GM18511 (cell line): ENCODE results near the gene RORB.

ENCODE experiments used
- ATAC-seq: cut with Tn5 transposase; IDR thresholded peaks from one replicate; pipeline ENCODE4 v1.9.1; 2021; ENCODE audit warnings: mild to moderate bottlenecking, moderate library complexity; ENCODE audit not compliant: unreplicated experiment

The RORB gene

GRCh38 chr9:74697535-74697934 is 200.4 kb downstream of the RORB start:
- no peak for ATAC-seq

GRCh38 chr9:74711341-74711740 is 214.2 kb downstream of the RORB start:
- ATAC-seq: no peak

GRCh38 chr9:74718709-74719108 is 221.6 kb downstream of the RORB start:
- ATAC-seq: no peak

- ATAC-seq: no peak
Measured at GRCh38 chr9:74719306-74719705, 222.2 kb downstream of the RORB start.

GRCh38 chr9:74721696-74722660 is 224.8 kb downstream of the RORB start:
- ATAC-seq: no peak

- ATAC-seq: no peak
Measured at GRCh38 chr9:74724317-74724716, 227.2 kb downstream of the RORB start.

- ATAC-seq: no peak
Measured at GRCh38 chr9:74726581-74726980, 229.4 kb downstream of the RORB start.

- no peak for ATAC-seq
Measured at GRCh38 chr9:74728176-74728575, 231.0 kb downstream of the RORB start.

GRCh38 chr9:74729136-74729695 is 232.1 kb downstream of the RORB start:
- ATAC-seq: no peak

GRCh38 chr9:74735761-74736160 is 238.6 kb downstream of the RORB start:
- no peak for ATAC-seq

GRCh38 chr9:74736646-74737045 is 239.5 kb downstream of the RORB start:
- no peak for ATAC-seq

GRCh38 chr9:74742191-74742790 is 245.2 kb downstream of the RORB start:
- ATAC-seq: no peak
